Measurements from ENCODE around the gene ACBD6. TPM values are rescaled to one million over a fixed set of nuclear protein-coding genes. Genes with fewer than 3 reads are reported as not detected.

ACBD6 gene
- total and polyA plus RNA-seq, 2 of the 4 experiments (the other 2 are of a cell fraction): 52.5 to 59.1 TPM

- TF ChIP-seq CEBPB (IDR thresholded peaks at IDR 0.05; ENCODE audit: low read depth, low read length) (no peak), RCOR1 (IDR thresholded peaks at IDR 0.05; ENCODE audit: insufficient replicate concordance, low read length) (no peak), MXI1 (IDR thresholded peaks at IDR 0.05; ENCODE audit: borderline replicate concordance, low read depth, low read length) (no peak), RAD21 (IDR thresholded peaks at IDR 0.05; ENCODE audit: low read length) (no peak), BHLHE40 (IDR thresholded peaks at IDR 0.05; ENCODE audit: low read depth, low read length) (no peak), NFE2L2 (IDR thresholded peaks at IDR 0.05; ENCODE audit: low read depth, low read length) (no peak), RFX5 (IDR thresholded peaks at IDR 0.05; ENCODE audit: low read depth, low read length) (no peak)
Measured at GRCh38 chr1:180250883-180251509, 251.4 kb downstream of the ACBD6 start (continued).

- Histone ChIP-seq H3K9me1 (ENCODE audit: insufficient read depth, low read length) (peaks cover 4% of the 10 kb centered on the region; the same call in 1 of the 2 replicates), H2AFZ (replicated peaks; ENCODE audit: low read length, poor library complexity) (no peak overlapping the region), H4K20me1 (ENCODE audit: insufficient read depth, low read length) (no peaks in the 10 kb centered on the region), H2BK5ac (ENCODE audit: low read depth, low read length, poor library complexity, severe bottlenecking) (no peak overlapping the region), H3K4ac (ENCODE audit: low read depth, low read length) (no peak overlapping the region), H2BK20ac (ENCODE audit: low read depth, low read length) (no peak overlapping the region), H3K4me3 (ENCODE audit: insufficient read depth, low read depth, low read length) (no peak overlapping the region), H3K9me3 (ENCODE audit: control insufficient read depth, insufficient read depth, low read length) (no peaks in the 10 kb centered on the region), H3K4me1 (ENCODE audit: control insufficient read depth, insufficient read depth, low read length) (peaks cover 4% of the 10 kb centered on the region; the same call in 1 of the 2 replicates), H3K23ac (ENCODE audit: low read depth, low read length) (no peak overlapping the region), H4K8ac (ENCODE audit: low read depth in 2 of 2, low read length in 2 of 2) (no peak overlapping the region), H3K9ac (ENCODE audit: low read depth, low read length) (no peak overlapping the region), H2BK120ac (ENCODE audit: low read depth, low read length) (no peak overlapping the region), H4K91ac (ENCODE audit: insufficient read depth, low read depth, low read length) (no peak overlapping the region), H3K14ac (replicated peaks; ENCODE audit: low read depth, low read length) (no peak overlapping the region), H3K27ac (ENCODE audit: insufficient read depth, low read length) (no peak overlapping the region), H3K56ac (ENCODE audit: extremely low read depth, insufficient read depth, low read length) (no peak overlapping the region), H2AK5ac (ENCODE audit: low read depth, low read length) (no peak overlapping the region), H2AK9ac (replicated peaks; ENCODE audit: low read depth, low read length, poor library complexity) (peak overlapping the region; percentile 18), H3K4me2 (ENCODE audit: low read depth, low read length) (no peak overlapping the region), H4K5ac (ENCODE audit: low read depth, low read length) (no peak overlapping the region), H2BK15ac (ENCODE audit: low read depth, low read length) (no peak overlapping the region), H3K79me1 (ENCODE audit: low read depth in 1 of 2, low read length in 2 of 2) (no peaks in the 10 kb centered on the region), H3K18ac (ENCODE audit: low read depth, low read length) (no peak overlapping the region), H3K36me3 (ENCODE audit: control insufficient read depth, insufficient read depth, low read length) (no peaks in the 10 kb centered on the region), H3K27me3 (ENCODE audit: control insufficient read depth, insufficient read depth, low read length) (peaks cover 7% of the 10 kb centered on the region; the same call in 1 of the 2 replicates)
- in situ Hi-C loops (cut with MboI; ENCODE audit: low sequenced_read_pairs) (loop anchor here (5.0 to 25.0 kb wide), 3 partner anchors 167 to 912 kb away; no protein-coding TSS in a partner anchor), dilution Hi-C loops (cut with HindIII; ENCODE audit: low sequenced_read_pairs, unreplicated experiment) (no loop called here), intact Hi-C loops (cut with micrococcal nuclease) (no loop called here)
- ChIA-PET CTCF (no interaction called here), POLR2A (ENCODE audit: unreplicated experiment) (no interaction called here)
- 73% methylated on average over 3 of the region's 7 CpGs; no CpG with 5 or more reads in 1 of the 2 experiments for WGBS, 2 experiments (ENCODE audit: extremely low coverage in 2 of 2, insufficient read length in 1 of 2)
- ATAC-seq (ENCODE audit: low read depth) (no peak), DNase-seq (no peak)
- no peak for TF ChIP-seq MAZ (IDR thresholded peaks at IDR 0.05; ENCODE audit: borderline replicate concordance, low read depth, low read length)
- TF ChIP-seq NFE2L2 (IDR thresholded peaks at IDR 0.05; ENCODE audit: low read depth, low read length): no peak
- TF ChIP-seq, protein P1, sequence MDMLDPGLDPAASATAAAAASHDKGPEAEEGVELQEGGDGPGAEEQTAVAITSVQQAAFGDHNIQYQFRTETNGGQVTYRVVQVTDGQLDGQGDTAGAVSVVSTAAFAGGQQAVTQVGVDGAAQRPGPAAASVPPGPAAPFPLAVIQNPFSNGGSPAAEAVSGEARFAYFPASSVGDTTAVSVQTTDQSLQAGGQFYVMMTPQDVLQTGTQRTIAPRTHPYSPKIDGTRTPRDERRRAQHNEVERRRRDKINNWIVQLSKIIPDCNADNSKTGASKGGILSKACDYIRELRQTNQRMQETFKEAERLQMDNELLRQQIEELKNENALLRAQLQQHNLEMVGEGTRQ (IDR thresholded peaks at IDR 0.05; ENCODE audit: low read depth, low read length): no peak
- no peak for TF ChIP-seq CEBPB (IDR thresholded peaks at IDR 0.05; ENCODE audit: low read depth, low read length)
- TF ChIP-seq MXI1 (IDR thresholded peaks at IDR 0.05; ENCODE audit: borderline replicate concordance, low read depth, low read length): no peak
- no peak for TF ChIP-seq RAD21 (IDR thresholded peaks at IDR 0.05; ENCODE audit: low read length)
- no peak for TF ChIP-seq RCOR1 (IDR thresholded peaks at IDR 0.05; ENCODE audit: insufficient replicate concordance, low read length)
- TF ChIP-seq MAFK (IDR thresholded peaks at IDR 0.05; ENCODE audit: low read depth, low read length): no peak
- no peak for TF ChIP-seq BHLHE40 (IDR thresholded peaks at IDR 0.05; ENCODE audit: low read depth, low read length)
- no peak for TF ChIP-seq FOS (IDR thresholded peaks at IDR 0.05; ENCODE audit: low read depth, low read length)
- TF ChIP-seq SMC3 (IDR thresholded peaks at IDR 0.05; ENCODE audit: low read depth, low read length): no peak
- BruUV-seq (replicated peaks): no TSS peak
Measured at GRCh38 chr1:180250499-180250770, 251.9 kb downstream of the ACBD6 start.
